NCI-H1092 (cell line): ENCODE measurements around the gene LAMP1.
"Not testable (repeated sequence)": the region's sequence is repeated elsewhere in the genome, so short reads cannot be mapped to it uniquely, and the experiment has no call there.

Experiments used
- DNase-seq: peaks from one replicate; lab custom pipeline; 2025; lab: John Stamatoyannopoulos, UW

The LAMP1 gene

GRCh38 chr13:113297370-113298042 is 467 bp downstream of the LAMP1 start:
- DNase-seq, result no peak

- DNase-seq, result no peak
These were observed 1.3 kb downstream of the LAMP1 start for GRCh38 chr13:113298043-113298945.

GRCh38 chr13:113299951-113300350 is 2.9 kb downstream of the LAMP1 start:
- no peak for DNase-seq

- DNase-seq, result no peak
These were observed 5.9 kb downstream of the LAMP1 start for GRCh38 chr13:113302986-113303385.

GRCh38 chr13:113304121-113304520 is 7.1 kb downstream of the LAMP1 start:
- DNase-seq, result no peak

- DNase-seq, result no peak
These were observed 8.2 kb downstream of the LAMP1 start for GRCh38 chr13:113305208-113305607.

- DNase-seq, result no peak
These were observed 10.5 kb downstream of the LAMP1 start for GRCh38 chr13:113307491-113307890.

GRCh38 chr13:113309473-113309872 is 12.4 kb downstream of the LAMP1 start:
- no peak for DNase-seq

- DNase-seq, result not testable (repeated sequence)
These were observed 17.1 kb downstream of the LAMP1 start for GRCh38 chr13:113314112-113314511.

GRCh38 chr13:113314895-113315470 is 17.9 kb downstream of the LAMP1 start:
- DNase-seq, result not testable (repeated sequence)

GRCh38 chr13:113315992-113316391 is 19.0 kb downstream of the LAMP1 start:
- no peak for DNase-seq

GRCh38 chr13:113317031-113317430 is 20.0 kb downstream of the LAMP1 start:
- no peak for DNase-seq

- no peak for DNase-seq
These were observed 21.9 kb downstream of the LAMP1 start for GRCh38 chr13:113318956-113319355.

GRCh38 chr13:113319371-113319770 is 22.3 kb downstream of the LAMP1 start:
- no peak for DNase-seq

GRCh38 chr13:113320226-113320875 is 23.3 kb downstream of the LAMP1 start:
- no peak for DNase-seq

GRCh38 chr13:113321546-113321945 is 24.5 kb downstream of the LAMP1 start:
- DNase-seq, result no peak

GRCh38 chr13:113322043-113322461 is 25.0 kb downstream of the LAMP1 start:
- no peak for DNase-seq

- DNase-seq, result no peak
These were observed 26.0 kb downstream of the LAMP1 start for GRCh38 chr13:113322890-113323651.

GRCh38 chr13:113323869-113324268 is 26.8 kb downstream of the LAMP1 start:
- no peak for DNase-seq

GRCh38 chr13:113324398-113324797 is 27.4 kb downstream of the LAMP1 start:
- no peak for DNase-seq

- DNase-seq, result no peak
These were observed 28.7 kb downstream of the LAMP1 start for GRCh38 chr13:113325779-113326178.

- DNase-seq, result no peak
These were observed 30.3 kb downstream of the LAMP1 start for GRCh38 chr13:113327391-113327765.
